HUES48 (cell line): ENCODE data around the gene RHBDL2.
"Not testable (repeated sequence)": the region's sequence is repeated elsewhere in the genome, so short reads cannot be mapped to it uniquely, and the experiment has no call there.

Experiments used
- H3K27ac ChIP-seq: one replicate; pipeline ENCODE4 v1.7.0; 2013; ENCODE audit warnings: low read depth, low read length, inconsistent platforms
- H3K27me3 ChIP-seq: 2 replicates; pipeline ENCODE4 v1.6.1; 2013; ENCODE audit warnings: mild to moderate bottlenecking, low read length; ENCODE audit not compliant: control insufficient read depth, insufficient read depth
- H3K36me3 ChIP-seq: 2 replicates; pipeline ENCODE4 v1.6.1; 2013; ENCODE audit warnings: low read length; ENCODE audit not compliant: control insufficient read depth, insufficient read depth
- H3K4me1 ChIP-seq: 2 replicates; pipeline ENCODE4 v1.6.1; 2013; ENCODE audit warnings: mild to moderate bottlenecking, low read length; ENCODE audit not compliant: control insufficient read depth, insufficient read depth
- H3K4me3 ChIP-seq: 2 replicates; pipeline ENCODE4 v1.5.1; 2013; ENCODE audit warnings: mild to moderate bottlenecking, low read depth, low read length
- H3K9ac ChIP-seq: 2 replicates; pipeline ENCODE4 v1.6.1; 2013; ENCODE audit warnings: mild to moderate bottlenecking, low read depth, low read length, moderate library complexity
- H3K9me3 ChIP-seq: 2 replicates; pipeline ENCODE4 v1.6.1; 2013; ENCODE audit warnings: low read length; ENCODE audit not compliant: control insufficient read depth, insufficient read depth

Gene RHBDL2

GRCh38 chr1:38929476-38929875, 12.2 kb downstream of the RHBDL2 start:
- Histone ChIP-seq H3K4me1 (peaks cover 6% of the 10 kb centered on the region; the same call in 1 of the 2 replicates), H3K9me3 (no peaks in the 10 kb centered on the region), H3K27ac (no peak overlapping the region), H3K27me3 (no peaks in the 10 kb centered on the region), H3K36me3 (no peaks in the 10 kb centered on the region), H3K4me3 (no peak overlapping the region), H3K9ac (no peak overlapping the region)

GRCh38 chr1:38929054-38929453, 12.6 kb downstream of the RHBDL2 start:
- no peak overlapping the region for H3K4me3 ChIP-seq
- H3K36me3 ChIP-seq = no peaks in the 10 kb centered on the region
- no peak overlapping the region for H3K27ac ChIP-seq
- H3K9ac ChIP-seq = no peak overlapping the region
- peaks cover 6% of the 10 kb centered on the region; the same call in 1 of the 2 replicates for H3K4me1 ChIP-seq
- H3K9me3 ChIP-seq = no peaks in the 10 kb centered on the region
- no peaks in the 10 kb centered on the region for H3K27me3 ChIP-seq

- Histone ChIP-seq H3K27ac (no peak overlapping the region), H3K9me3 (no peaks in the 10 kb centered on the region), H3K27me3 (no peaks in the 10 kb centered on the region), H3K36me3 (no peaks in the 10 kb centered on the region), H3K9ac (no peak overlapping the region), H3K4me3 (no peak overlapping the region), H3K4me1 (peaks cover 6% of the 10 kb centered on the region; the same call in 1 of the 2 replicates)
These were observed 15.5 kb downstream of the RHBDL2 start for GRCh38 chr1:38926091-38926490.

- no peak overlapping the region for H3K9ac ChIP-seq
- H3K36me3 ChIP-seq = no peaks in the 10 kb centered on the region
- no peaks in the 10 kb centered on the region for H3K27me3 ChIP-seq
- peaks cover 6% of the 10 kb centered on the region; the same call in 1 of the 2 replicates for H3K4me1 ChIP-seq
- no peak overlapping the region for H3K4me3 ChIP-seq
- H3K9me3 ChIP-seq = no peaks in the 10 kb centered on the region
- no peak overlapping the region for H3K27ac ChIP-seq
These were observed 16.2 kb downstream of the RHBDL2 start for GRCh38 chr1:38925391-38925790.

GRCh38 chr1:38923607-38924006, 18.0 kb downstream of the RHBDL2 start:
- Histone ChIP-seq H3K27ac (no peak overlapping the region), H3K4me1 (no peaks in the 10 kb centered on the region), H3K9me3 (no peaks in the 10 kb centered on the region), H3K27me3 (no peaks in the 10 kb centered on the region), H3K9ac (no peak overlapping the region), H3K36me3 (no peaks in the 10 kb centered on the region), H3K4me3 (no peak overlapping the region)

GRCh38 chr1:38919130-38919529, 22.5 kb downstream of the RHBDL2 start:
- no peaks in the 10 kb centered on the region for H3K4me1 ChIP-seq
- no peaks in the 10 kb centered on the region for H3K27me3 ChIP-seq
- H3K27ac ChIP-seq = no peak overlapping the region
- no peak overlapping the region for H3K9ac ChIP-seq
- H3K4me3 ChIP-seq = no peak overlapping the region
- no peaks in the 10 kb centered on the region for H3K9me3 ChIP-seq
- no peaks in the 10 kb centered on the region for H3K36me3 ChIP-seq

DNA sequence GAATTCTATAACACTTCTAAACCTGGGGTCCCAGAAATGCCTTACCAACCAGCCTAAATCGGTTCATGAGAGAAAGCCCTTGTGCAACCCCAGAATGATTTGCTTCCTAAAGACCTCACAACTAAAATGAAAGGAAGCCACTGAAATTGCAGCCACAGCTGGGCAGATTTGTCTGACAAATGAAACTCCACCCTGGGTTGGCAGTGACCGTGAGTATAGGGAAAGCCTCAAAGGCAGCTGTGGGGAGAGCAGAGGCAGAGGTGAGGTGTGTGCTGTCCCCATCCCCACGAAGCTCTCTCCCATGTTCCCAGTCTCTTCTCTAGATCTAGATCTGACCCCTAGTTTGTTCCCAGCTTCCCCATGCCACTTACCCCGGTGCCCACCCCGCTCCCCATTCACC, 23.1 kb downstream of the RHBDL2 start:
- Histone ChIP-seq H3K27ac (no peak overlapping the region), H3K27me3 (no peaks in the 10 kb centered on the region), H3K36me3 (no peaks in the 10 kb centered on the region), H3K4me3 (no peak overlapping the region), H3K4me1 (no peaks in the 10 kb centered on the region), H3K9me3 (no peaks in the 10 kb centered on the region), H3K9ac (no peak overlapping the region)

GRCh38 chr1:38917772-38918171, 23.9 kb downstream of the RHBDL2 start:
- no peaks in the 10 kb centered on the region for H3K27me3 ChIP-seq
- H3K9me3 ChIP-seq = no peaks in the 10 kb centered on the region
- no peak overlapping the region for H3K27ac ChIP-seq

GRCh38 chr1:38917337-38917736, 24.3 kb downstream of the RHBDL2 start:
- no peak overlapping the region for H3K4me3 ChIP-seq
- H3K36me3 ChIP-seq = no peaks in the 10 kb centered on the region
- H3K27ac ChIP-seq = no peak overlapping the region
- no peaks in the 10 kb centered on the region for H3K27me3 ChIP-seq
- no peaks in the 10 kb centered on the region for H3K9me3 ChIP-seq
- H3K9ac ChIP-seq = no peak overlapping the region
- no peaks in the 10 kb centered on the region for H3K4me1 ChIP-seq

More at GRCh38 chr1:38917772-38918171, 23.9 kb downstream of the RHBDL2 start:
- Histone ChIP-seq H3K9ac (no peak overlapping the region), H3K4me3 (no peak overlapping the region), H3K4me1 (no peaks in the 10 kb centered on the region), H3K36me3 (no peaks in the 10 kb centered on the region)

- Histone ChIP-seq H3K27ac (no peak overlapping the region), H3K27me3 (no peaks in the 10 kb centered on the region), H3K9me3 (no peaks in the 10 kb centered on the region), H3K4me3 (no peak overlapping the region), H3K9ac (no peak overlapping the region), H3K4me1 (no peaks in the 10 kb centered on the region), H3K36me3 (no peaks in the 10 kb centered on the region)
These were observed 26.2 kb downstream of the RHBDL2 start for GRCh38 chr1:38915352-38915948.

DNA sequence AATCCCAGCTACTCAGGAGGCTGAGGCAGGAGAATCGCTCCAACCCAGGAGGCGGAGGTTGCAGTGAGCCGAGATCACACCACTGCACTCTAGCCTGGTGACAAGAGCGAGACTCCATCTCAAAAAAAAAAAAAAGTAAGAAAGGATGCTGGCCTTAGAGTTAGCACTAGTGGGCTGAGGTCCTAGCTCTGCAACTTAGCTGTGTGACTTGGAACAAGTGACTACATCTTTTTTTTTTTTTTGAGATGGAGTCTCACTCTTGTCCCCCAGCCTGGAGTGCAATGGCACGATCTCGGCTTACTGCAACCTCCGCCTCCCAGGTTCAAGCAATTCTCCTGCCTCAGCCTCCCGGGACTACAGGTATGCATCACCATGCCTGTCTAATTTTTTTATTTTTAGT, 26.7 kb downstream of the RHBDL2 start:
- not testable (repeated sequence) for H3K4me1 ChIP-seq, H3K36me3 ChIP-seq, H3K4me3 ChIP-seq, H3K27ac ChIP-seq, H3K9me3 ChIP-seq, H3K27me3 ChIP-seq, H3K9ac ChIP-seq
